Endothelial cell (in vitro differentiated cells): ENCODE data around the gene MS4A8. TPM values are rescaled to one million over a fixed set of nuclear protein-coding genes. Genes with fewer than 3 reads are reported as not detected.
"Not testable (repeated sequence)": the region's sequence is repeated elsewhere in the genome, so short reads cannot be mapped to it uniquely, and the experiment has no call there.

Experiments used
- DNase-seq: peaks from one replicate; pipeline ENCODE4 v3.0.0; 2021; ENCODE audit warnings: low spot score
- H3K27ac Mint-ChIP-seq: one replicate; pipeline ENCODE4 v1.8.0; 2021; ENCODE audit warnings: mixed read lengths, inconsistent platforms; ENCODE audit not compliant: unreplicated experiment
- H3K27me3 Mint-ChIP-seq: one replicate; pipeline ENCODE4 v1.8.0; 2021; ENCODE audit warnings: mild to moderate bottlenecking, moderate library complexity, mixed read lengths, inconsistent platforms; ENCODE audit not compliant: unreplicated experiment
- H3K36me3 Mint-ChIP-seq: one replicate; pipeline ENCODE4 v1.8.0; 2021; ENCODE audit warnings: mild to moderate bottlenecking, low read depth, mixed read lengths, inconsistent platforms; ENCODE audit not compliant: unreplicated experiment
- H3K4me1 Mint-ChIP-seq: one replicate; pipeline ENCODE4 v1.8.0; 2021; ENCODE audit warnings: mild to moderate bottlenecking, mixed read lengths, inconsistent platforms; ENCODE audit not compliant: unreplicated experiment
- H3K4me3 Mint-ChIP-seq: one replicate; pipeline ENCODE4 v1.8.0; 2021; ENCODE audit warnings: mild to moderate bottlenecking, mixed read lengths, inconsistent platforms; ENCODE audit not compliant: unreplicated experiment
- H3K9me3 Mint-ChIP-seq: one replicate; pipeline ENCODE4 v1.8.0; 2021; ENCODE audit warnings: mixed read lengths, inconsistent platforms; ENCODE audit not compliant: unreplicated experiment
- CTCF ChIP-seq: fragments of 200-600 bp; sonication (generic); IDR thresholded peaks from one replicate; pipeline ENCODE4 v1.5.0; 2021; ENCODE audit warnings: antibody characterized with exemption; ENCODE audit not compliant: unreplicated experiment
- long read RNA-seq: library from polyadenylated mRNA; unstranded; transcript quantifications from one replicate; pipeline ENCODE4 v2.0.0, GENCODE V29; 2020; ENCODE audit not compliant: unreplicated experiment
- total RNA-seq: library from RNA; stranded (reverse); fragmentation: NEBNext Ultra II Directional; extraction: Animal tissue kit (Norgen Biotek cat#: 25700); gene quantifications from one replicate; pipeline ENCODE4 v1.2.1, GENCODE V29; 2021; ENCODE audit not compliant: unreplicated experiment

Gene MS4A8
- total RNA-seq = not detected
- long read RNA-seq = 0 reads

GRCh38 chr11:60699284-60699691 lies at the start of gene MS4A8:
Gene MS4A8 (plus strand): TSS chr11:60699612. CDS start chr11:60700861, 1,249 bp downstream.
- Mint-ChIP-seq H3K4me3 (no peak within 1 kb of the TSS), H3K4me1 (peaks cover 3% of the 10 kb centered on the region), H3K27ac (no peak within 1 kb of the TSS), H3K27me3 (peaks cover 1% of the 10 kb centered on the region), H3K9me3 (no peaks in the 10 kb centered on the region), H3K36me3 (no peaks in the 10 kb centered on the region)
- no peak for DNase-seq
- TF ChIP-seq CTCF = no peak

GRCh38 chr11:60657888-60658287 lies 41.5 kb upstream of the MS4A8 start:
- Mint-ChIP-seq H3K4me1 (no peaks in the 10 kb centered on the region), H3K4me3 (no peak overlapping the region), H3K36me3 (no peaks in the 10 kb centered on the region), H3K9me3 (no peaks in the 10 kb centered on the region), H3K27me3 (no peaks in the 10 kb centered on the region), H3K27ac (no peak overlapping the region)
- no peak for TF ChIP-seq CTCF
- no peak for DNase-seq

GRCh38 chr11:60658409-60658808 lies 41.0 kb upstream of the MS4A8 start:
- no peak for DNase-seq
- no peaks in the 10 kb centered on the region for H3K4me1 Mint-ChIP-seq
- no peaks in the 10 kb centered on the region for H3K27me3 Mint-ChIP-seq
- TF ChIP-seq CTCF = no peak
- H3K27ac Mint-ChIP-seq = no peak overlapping the region
- H3K9me3 Mint-ChIP-seq = no peaks in the 10 kb centered on the region
- H3K36me3 Mint-ChIP-seq = no peaks in the 10 kb centered on the region
- no peak overlapping the region for H3K4me3 Mint-ChIP-seq

GRCh38 chr11:60672255-60672654 lies 27.2 kb upstream of the MS4A8 start:
- no peak for TF ChIP-seq CTCF
- H3K27me3 Mint-ChIP-seq = peaks cover 2% of the 10 kb centered on the region
- H3K27ac Mint-ChIP-seq = no peak overlapping the region
- H3K4me1 Mint-ChIP-seq = no peaks in the 10 kb centered on the region
- peaks cover 5% of the 10 kb centered on the region for H3K36me3 Mint-ChIP-seq
- DNase-seq = no peak
- no peak overlapping the region for H3K4me3 Mint-ChIP-seq
- H3K9me3 Mint-ChIP-seq = peaks cover 9% of the 10 kb centered on the region

GRCh38 chr11:60678231-60678630 lies 21.2 kb upstream of the MS4A8 start:
- DNase-seq, H3K4me1 Mint-ChIP-seq, H3K27me3 Mint-ChIP-seq, H3K27ac Mint-ChIP-seq, H3K4me3 Mint-ChIP-seq: not testable (repeated sequence)
- Mint-ChIP-seq H3K9me3 (peaks cover 27% of the 10 kb centered on the region), H3K36me3 (peaks cover 10% of the 10 kb centered on the region)
